ENCODE measurements around the gene NRTN. TPM values are rescaled to one million over a fixed set of nuclear protein-coding genes. Genes with fewer than 3 reads are reported as not detected.

NRTN gene
- 1 to 10 TPM in 1 of 7 donors, under 1 TPM in 2, not detected in 4; 0.32 to 2.3 (median 0.72) TPM for total RNA-seq
- under 1 TPM in 2 of 3 donors, not detected in 1; 0.29 to 0.30 TPM for polyA plus RNA-seq
- long read RNA-seq, donor 1: 0 reads
- long read RNA-seq, donor 2: 0 reads

- peaks cover 0 to 63% (median 46%) of the 10 kb centered on the region in 7 donors for H3K27me3 ChIP-seq (replicated peaks in 1 of 7)
Observed at GRCh38 chr19:5804516-5805461, at the start of gene NRTN. NRTN (plus strand) TSS chr19:5805067; CDS start chr19:5824166, 19,099 bp downstream.

GRCh38 chr19:5762608-5763217, 42.2 kb upstream of the NRTN start:
- DNase-seq: no peak
- no peak for TF ChIP-seq POLR2A (IDR thresholded peaks at IDR 0.05)
- intact Hi-C loops (cut with DNase I; ENCODE audit: low total_unique reads): no loop called here
- Histone ChIP-seq H3K4me1 (no peaks in the 10 kb centered on the region), H3K36me3 (no peaks in the 10 kb centered on the region), H3K4me3 (no peak overlapping the region), H3K27ac (no peak overlapping the region), H3K9me3 (no peaks in the 10 kb centered on the region), H3K27me3 (replicated peaks in 1 of 7) (peaks cover 0 to 9% (median 0%) of the 10 kb centered on the region in 7 donors)
- 86 to 95% (median 91%) methylated on average over 5 of the region's 5 CpGs for WGBS, 5 donors

More at GRCh38 chr19:5804516-5805461, at the start of gene NRTN:
- DNase-seq: peak; percentile 82
- peaks cover 6 to 54% (median 29%) of the 10 kb centered on the region in 6 donors for H3K4me1 ChIP-seq
- peak within 1 kb of the TSS in 2 of 8 donors; percentile 16 to 57 for H3K27ac ChIP-seq
- H3K36me3 ChIP-seq: no peaks in the 10 kb centered on the region
- H3K9me3 ChIP-seq: no peaks in the 10 kb centered on the region
- 2 to 12% (median 2%) methylated on average over 10 to 106 of the region's 107 CpGs for WGBS, 5 donors
- H3K4me3 ChIP-seq: peak within 1 kb of the TSS; percentile 7 to 62 (median 27)
- TF ChIP-seq POLR2AphosphoS5 (IDR thresholded peaks at IDR 0.05): no peak
- TF ChIP-seq CTCF (IDR thresholded peaks at IDR 0.05 in 8 of 11, conservative IDR thresholded peaks at IDR 0.05 in 3 of 11): no peak
- no peak for TF ChIP-seq POLR2A (IDR thresholded peaks at IDR 0.05)
- intact Hi-C loops (cut with DNase I; ENCODE audit: low total_unique reads): loop anchor here (5.0 kb wide), 1 partner anchor 88 kb away; no protein-coding TSS in a partner anchor

GRCh38 chr19:5765220-5765619, 39.6 kb upstream of the NRTN start:
- H3K27me3 ChIP-seq (replicated peaks in 1 of 7): no peaks in the 10 kb centered on the region
- no peak for TF ChIP-seq CTCF (IDR thresholded peaks at IDR 0.05 in 8 of 11, conservative IDR thresholded peaks at IDR 0.05 in 3 of 11)
- H3K27ac ChIP-seq: no peak overlapping the region
- no peaks in the 10 kb centered on the region for H3K36me3 ChIP-seq
- DNase-seq: no peak
- WGBS, 5 donors: 90 to 98% (median 91%) methylated on average over 3 of the region's 3 CpGs
- H3K4me3 ChIP-seq: no peak overlapping the region
- H3K9me3 ChIP-seq: no peaks in the 10 kb centered on the region
- H3K4me1 ChIP-seq: no peaks in the 10 kb centered on the region
- intact Hi-C loops (cut with DNase I; ENCODE audit: low total_unique reads): no loop called here

- Histone ChIP-seq H3K27ac (no peak overlapping the region), H3K27me3 (replicated peaks in 1 of 7) (peaks cover 0 to 7% (median 0%) of the 10 kb centered on the region in 7 donors), H3K9me3 (no peaks in the 10 kb centered on the region), H3K4me1 (no peaks in the 10 kb centered on the region), H3K36me3 (no peaks in the 10 kb centered on the region), H3K4me3 (no peak overlapping the region)
- TF ChIP-seq POLR2A (IDR thresholded peaks at IDR 0.05): no peak
- no peak for TF ChIP-seq CTCF (IDR thresholded peaks at IDR 0.05 in 8 of 11, conservative IDR thresholded peaks at IDR 0.05 in 3 of 11)
- TF ChIP-seq POLR2AphosphoS5 (IDR thresholded peaks at IDR 0.05): no peak
- no peak for DNase-seq
- 88 to 94% (median 92%) methylated on average over 10 of the region's 10 CpGs for WGBS, 5 donors
- intact Hi-C loops (cut with DNase I; ENCODE audit: low total_unique reads): no loop called here
Observed at GRCh38 chr19:5767949-5768348, 36.9 kb upstream of the NRTN start.

Data from spleen (tissue), 13 donors.